GM18873 (cell line): ENCODE measurements around the gene HHIPL1.

Experiments used
- ATAC-seq: cut with Tn5 transposase; IDR thresholded peaks from one replicate; pipeline ENCODE4 v1.9.1; 2021; ENCODE audit warnings: mild to moderate bottlenecking, moderate library complexity, moderate number of reproducible peaks; ENCODE audit not compliant: unreplicated experiment, low FRiP score

Gene HHIPL1

GRCh38 chr14:99706107-99706900 lies 61.4 kb downstream of the HHIPL1 start:
- no peak for ATAC-seq

- no peak for ATAC-seq
Observed at GRCh38 chr14:99707420-99707819, 62.5 kb downstream of the HHIPL1 start.

GRCh38 chr14:99707921-99708320 lies 63.0 kb downstream of the HHIPL1 start:
- no peak for ATAC-seq

GRCh38 chr14:99708449-99708848 lies 63.5 kb downstream of the HHIPL1 start:
- no peak for ATAC-seq

GRCh38 chr14:99713972-99714371 lies 69.0 kb downstream of the HHIPL1 start:
- no peak for ATAC-seq

GRCh38 chr14:99715266-99716000 lies 70.5 kb downstream of the HHIPL1 start:
- no peak for ATAC-seq

- no peak for ATAC-seq
Observed at GRCh38 chr14:99716091-99716849, 71.3 kb downstream of the HHIPL1 start.

GRCh38 chr14:99716850-99717681 lies 72.1 kb downstream of the HHIPL1 start:
- ATAC-seq: no peak

GRCh38 chr14:99717682-99718013 lies 72.7 kb downstream of the HHIPL1 start:
- no peak for ATAC-seq

- ATAC-seq: peak; percentile 82
Observed at GRCh38 chr14:99718031-99718810, 73.3 kb downstream of the HHIPL1 start.

- ATAC-seq: peak; percentile 44
Observed at GRCh38 chr14:99718811-99719192, 73.9 kb downstream of the HHIPL1 start.

- no peak for ATAC-seq
Observed at GRCh38 chr14:99720941-99721791, 76.2 kb downstream of the HHIPL1 start.

- ATAC-seq: no peak
Observed at GRCh38 chr14:99721792-99722516, 77.0 kb downstream of the HHIPL1 start.

- ATAC-seq: no peak
Observed at GRCh38 chr14:99722741-99723140, 77.8 kb downstream of the HHIPL1 start.

- ATAC-seq: no peak
Observed at GRCh38 chr14:99724196-99724891, 79.4 kb downstream of the HHIPL1 start.

- ATAC-seq: no peak
Observed at GRCh38 chr14:99724939-99725773, 80.2 kb downstream of the HHIPL1 start.
